Omental fat pad (tissue), 4 donors: Measurements from ENCODE around the gene PMS1. TPM values are rescaled to one million over a fixed set of nuclear protein-coding genes. Genes with fewer than 3 reads are reported as not detected.

Experiments
- ATAC-seq: fragments of 150-250 bp; one replicate; pipeline ENCODE4 v1.9.1; 2016; ENCODE audit warnings: mild to moderate bottlenecking, moderate library complexity; ENCODE audit not compliant: low FRiP score
- DNase-seq: peaks from one replicate; pipeline ENCODE4 v3.0.0-alpha.2; 2019; ENCODE audit warnings: low spot score
- CTCF ChIP-seq, 3 donors: fragments of 450-650 bp; IDR thresholded peaks; one replicate each; pipeline ENCODE4 v1.5.1; 2016 to 2017; ENCODE audit warnings: antibody characterized with exemption in 3 of 3, mild to moderate bottlenecking in 3 of 3, moderate library complexity in 2 of 3
- total RNA-seq, 4 donors: library from RNA; depleted of rRNA; stranded (reverse); fragments of >200 nt; gene quantifications; one replicate each; pipeline ENCODE4 v1.1.0, GENCODE V29; 2016

The PMS1 gene
- total RNA-seq, 4 donors from 2014 or later = 16.8 to 29.8 (median 19.5) TPM

GRCh38 chr2:189848276-189848675, 64.0 kb downstream of the PMS1 start:
- DNase-seq = no peak
- ATAC-seq = no peak
- no peak for TF ChIP-seq CTCF (IDR thresholded peaks at IDR 0.05)

- ATAC-seq (no peak), DNase-seq (no peak)
- no peak for TF ChIP-seq CTCF (IDR thresholded peaks at IDR 0.05)
Measured at GRCh38 chr2:189849550-189849949, 65.3 kb downstream of the PMS1 start.

- DNase-seq = no peak
- no peak for ATAC-seq
- no peak for TF ChIP-seq CTCF (IDR thresholded peaks at IDR 0.05)
Measured at GRCh38 chr2:189851174-189851826, 67.0 kb downstream of the PMS1 start.

GRCh38 chr2:189854187-189854586, 69.9 kb downstream of the PMS1 start:
- no peak for ATAC-seq
- no peak for TF ChIP-seq CTCF (IDR thresholded peaks at IDR 0.05)
- DNase-seq = no peak

GRCh38 chr2:189854940-189855339, 70.7 kb downstream of the PMS1 start:
- ATAC-seq (no peak), DNase-seq (no peak)
- no peak for TF ChIP-seq CTCF (IDR thresholded peaks at IDR 0.05)

- ATAC-seq (no peak), DNase-seq (no peak)
- no peak for TF ChIP-seq CTCF (IDR thresholded peaks at IDR 0.05)
Measured at GRCh38 chr2:189858291-189858690, 74.0 kb downstream of the PMS1 start.

- DNase-seq (no peak), ATAC-seq (no peak)
- no peak for TF ChIP-seq CTCF (IDR thresholded peaks at IDR 0.05)
Measured at GRCh38 chr2:189860161-189860560, 75.9 kb downstream of the PMS1 start.
